Lung microvascular endothelial cell (primary cell): ENCODE data around the gene IRAK1. TPM values are rescaled to one million over a fixed set of nuclear protein-coding genes. Genes with fewer than 3 reads are reported as not detected.

Experiments used
- DNase-seq, 2 donors: peaks; one replicate each; pipeline versions ENCODE4 v3.0.0 to v3.0.0-alpha.2; 2010; ENCODE audit warnings: low read depth in 2 of 2
- total RNA-seq: library from RNA; depleted of rRNA; stranded (reverse); fragments of >200 nt; gene quantifications from 2 replicates; pipeline ENCODE4 v1.2.1, GENCODE V29; 2014

Gene IRAK1
- total RNA-seq, 1 donor from 2014 or later, result 63.1 TPM

DNA sequence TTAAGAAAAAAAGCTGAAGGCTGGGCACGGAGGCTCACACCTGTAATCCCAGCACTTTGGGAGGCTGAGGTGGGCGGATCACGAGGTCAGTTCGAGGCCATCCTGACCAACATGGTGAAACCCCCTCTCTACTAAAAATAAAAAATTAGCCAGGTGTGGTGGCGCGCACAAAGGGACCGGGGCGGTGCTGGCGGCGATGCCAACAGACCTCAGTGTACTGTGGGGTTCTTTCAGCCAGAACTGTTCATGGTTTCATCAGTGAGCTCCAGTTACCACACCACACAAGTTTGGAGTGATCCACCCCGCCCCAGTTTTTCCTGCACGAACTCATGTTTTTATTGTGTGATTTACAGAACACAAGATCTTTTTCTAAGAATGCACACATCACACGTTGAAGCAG lies 21.2 kb upstream of the IRAK1 start:
- DNase-seq, result no peak

DNA sequence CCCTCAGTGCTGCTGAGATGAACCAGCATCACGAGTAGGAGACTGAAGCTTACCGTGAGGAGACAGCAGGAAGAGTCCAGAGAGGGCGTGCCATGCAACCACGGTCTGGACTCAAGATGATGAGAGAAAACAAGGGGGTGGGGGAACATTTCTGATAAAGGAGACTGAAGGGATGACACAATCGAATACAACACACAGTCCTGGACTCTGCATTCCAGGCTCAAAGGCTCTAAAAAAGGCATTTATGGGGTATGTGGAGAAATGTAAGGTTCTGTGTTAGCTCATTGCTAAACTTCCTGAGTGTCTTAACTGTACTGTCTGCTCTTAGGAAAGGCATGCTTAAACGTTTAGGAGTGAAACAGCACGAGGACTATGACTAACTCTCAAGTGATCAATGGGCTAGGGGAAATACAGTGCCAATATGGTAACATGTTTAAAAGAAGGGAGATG lies 20.6 kb upstream of the IRAK1 start:
- peak in 1 of 2 donors; percentile 74 for DNase-seq

DNA sequence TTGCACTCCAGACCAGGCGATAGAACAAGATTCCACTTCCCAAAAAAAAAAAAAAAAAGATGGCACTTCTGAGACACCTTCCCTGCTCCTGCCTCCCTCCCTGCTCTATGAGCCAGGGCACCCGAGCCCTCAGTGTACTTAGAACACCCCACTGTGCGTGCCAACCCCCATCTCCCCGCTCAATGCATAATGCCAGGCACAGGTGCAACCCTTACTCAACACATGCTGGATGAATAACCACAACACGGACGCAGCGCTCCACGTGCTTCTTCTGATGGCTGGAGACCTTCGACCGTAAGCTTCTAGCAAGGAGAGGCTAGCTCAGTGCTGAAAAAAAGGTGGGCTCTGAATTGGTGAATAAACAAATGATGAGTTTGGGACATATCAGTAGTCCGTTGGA lies 19.9 kb upstream of the IRAK1 start:
- DNase-seq, result no peak

DNA sequence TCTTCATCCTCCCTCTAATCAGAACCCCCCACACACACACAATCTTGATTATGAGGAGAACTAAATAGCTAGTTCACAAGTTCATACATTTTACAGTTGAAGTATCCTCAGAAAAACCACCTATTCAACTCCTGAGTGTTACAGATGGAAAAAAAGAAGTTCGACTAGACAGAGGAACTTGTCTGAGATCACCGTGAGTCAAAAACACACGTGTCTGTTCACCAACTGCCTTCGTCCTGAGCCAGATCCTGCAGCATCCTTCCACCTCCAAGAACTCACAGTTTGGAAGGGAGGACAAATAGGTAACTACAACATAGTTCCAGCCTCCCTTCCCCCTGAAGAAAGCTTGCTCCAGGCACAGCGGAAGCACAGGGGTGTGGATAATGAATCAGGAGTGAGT lies 19.0 kb upstream of the IRAK1 start:
- no peak for DNase-seq

DNA sequence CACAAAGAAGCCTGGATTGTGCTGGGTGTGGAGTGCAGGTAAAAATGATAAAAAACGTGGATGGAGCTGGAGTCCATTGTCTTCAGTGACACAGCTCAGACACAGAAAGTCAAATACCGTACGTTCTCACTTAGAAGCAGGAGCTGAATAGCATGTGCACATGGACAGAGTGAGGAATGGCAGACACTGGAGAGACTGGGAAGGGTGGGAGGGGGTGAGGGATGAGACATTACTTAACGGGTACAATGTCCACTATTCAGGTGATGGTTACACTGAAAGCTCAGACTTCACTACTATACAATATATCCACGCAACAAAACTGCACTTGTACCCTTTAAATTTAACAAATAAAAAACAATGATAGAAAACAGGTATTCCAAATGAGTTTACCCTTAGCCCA lies 18.1 kb upstream of the IRAK1 start:
- DNase-seq, result no peak

DNA sequence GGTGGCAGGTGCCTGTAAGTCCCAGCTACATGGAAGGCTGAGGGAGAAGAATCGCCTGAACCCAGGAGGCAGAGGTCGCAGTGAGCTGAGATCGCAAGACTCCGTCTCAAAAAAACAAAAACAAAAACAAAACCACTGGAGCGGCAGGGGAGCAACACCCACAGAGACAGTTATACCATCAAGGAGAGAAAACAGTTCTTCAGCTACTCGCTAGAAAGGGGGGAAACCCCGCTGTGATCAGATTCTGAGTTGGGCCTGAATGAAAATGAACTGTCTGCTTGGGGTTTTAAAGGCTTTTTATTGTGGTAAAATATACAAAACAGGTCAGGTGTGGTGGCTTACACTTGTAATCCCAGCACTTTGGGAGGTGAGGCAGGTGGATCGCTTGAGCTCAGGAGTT lies 16.8 kb upstream of the IRAK1 start:
- no peak for DNase-seq

DNA sequence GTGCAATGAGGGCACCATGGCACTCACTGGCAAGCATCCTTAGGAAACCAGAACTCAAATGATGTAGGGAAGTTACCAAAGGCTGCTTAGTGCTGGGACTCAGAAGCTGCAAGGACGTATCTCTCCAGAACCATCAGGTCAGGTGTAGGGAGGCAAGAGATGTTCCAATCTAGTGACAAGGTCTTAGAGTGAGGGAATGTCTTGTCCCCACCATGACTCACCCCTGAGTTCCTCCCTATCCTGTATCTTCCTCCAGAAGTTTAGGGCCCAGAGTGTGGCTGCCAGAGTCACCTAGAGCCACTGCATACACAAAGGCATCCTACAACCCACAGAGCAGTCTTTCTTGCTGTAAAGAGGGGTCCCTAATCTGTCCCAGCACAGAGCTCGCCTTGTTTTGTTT lies 14.1 kb upstream of the IRAK1 start:
- no peak for DNase-seq

DNA sequence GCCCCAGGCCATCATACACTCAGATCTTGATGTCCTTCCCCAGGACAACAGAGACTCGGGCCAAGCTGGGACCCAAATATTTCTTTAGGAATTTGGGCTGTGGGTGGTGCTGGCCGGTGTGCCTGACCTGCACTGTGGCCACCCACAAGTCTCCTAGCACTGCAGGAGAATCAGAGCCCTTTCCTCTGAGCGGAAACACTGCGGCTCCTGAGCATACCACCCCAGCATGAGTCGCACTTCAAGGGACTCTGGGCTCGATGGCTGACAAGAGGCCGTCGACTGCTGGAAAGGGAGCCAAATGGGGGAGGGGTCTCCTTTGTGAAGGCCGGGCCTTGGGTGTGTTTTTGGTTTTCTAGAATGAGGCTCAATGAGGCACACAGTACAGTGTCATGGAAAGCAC lies 13.0 kb upstream of the IRAK1 start:
- no peak for DNase-seq

DNA sequence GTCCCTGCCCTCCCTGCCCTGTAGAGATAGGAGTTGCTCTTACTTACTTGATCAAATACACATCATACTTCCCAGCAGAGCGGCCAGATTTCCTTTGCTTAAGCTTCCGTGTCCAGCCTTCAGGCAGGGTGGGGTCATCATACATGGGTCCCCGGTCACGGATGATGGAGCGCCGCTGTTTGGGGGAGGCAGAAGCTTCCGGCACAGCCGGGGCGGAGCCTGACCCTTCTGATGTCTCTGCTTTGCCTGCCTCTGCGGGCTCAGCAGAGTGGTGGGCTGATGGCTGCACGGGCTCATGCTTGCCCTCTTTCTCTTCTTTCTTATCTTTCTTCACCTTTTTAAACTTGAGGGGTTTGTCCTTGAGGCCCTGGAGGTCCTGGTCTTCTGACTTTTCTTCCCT lies 12.5 kb upstream of the IRAK1 start:
- DNase-seq, result no peak

DNA sequence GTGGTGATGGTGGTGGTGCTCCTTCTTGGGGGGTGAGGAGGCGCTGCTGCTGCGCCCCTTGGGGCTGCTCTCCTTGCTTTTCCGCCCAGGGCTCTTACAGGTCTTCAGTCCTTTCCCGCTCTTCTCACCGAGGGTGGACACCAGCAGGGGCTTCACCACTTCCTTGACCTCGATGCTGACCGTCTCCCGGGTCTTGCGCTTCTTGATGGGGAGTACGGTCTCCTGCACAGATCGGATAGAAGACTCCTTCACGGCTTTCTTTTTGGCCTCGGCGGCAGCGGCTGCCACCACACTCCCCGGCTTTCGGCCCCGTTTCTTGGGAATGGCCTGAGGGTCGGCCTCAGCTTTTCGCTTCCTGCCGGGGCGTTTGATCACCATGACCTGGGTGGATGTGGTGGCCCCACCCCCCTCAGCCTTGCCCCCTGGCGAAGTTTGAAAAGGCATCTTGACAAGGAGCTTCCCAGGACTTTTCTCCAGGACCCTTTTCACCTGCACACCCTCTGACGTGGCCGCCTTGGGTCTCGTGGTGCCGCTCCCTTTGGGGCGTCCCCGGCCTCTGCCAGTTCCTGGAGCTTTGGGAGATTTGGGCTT lies 11.1 kb upstream of the IRAK1 start:
- DNase-seq, result no peak

DNA sequence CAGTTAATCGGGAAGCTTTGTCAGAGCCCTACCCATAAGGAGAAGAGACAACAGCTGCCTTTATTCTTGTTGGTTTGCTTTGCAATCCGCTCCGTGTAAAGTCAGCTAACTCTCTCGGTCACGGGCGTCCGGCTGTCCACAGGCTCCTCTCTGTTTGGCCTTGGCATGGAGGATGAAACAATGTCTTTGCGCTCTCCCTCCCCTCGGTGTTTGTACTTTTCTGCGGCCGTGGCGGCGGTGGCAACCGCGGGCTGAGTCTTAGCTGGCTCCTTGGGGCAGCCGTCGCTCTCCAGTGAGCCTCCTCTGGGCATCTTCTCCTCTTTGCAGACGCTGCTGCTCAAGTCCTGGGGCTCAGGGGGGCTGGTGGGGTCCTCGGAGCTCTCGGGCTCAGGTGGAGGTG lies 10.6 kb upstream of the IRAK1 start:
- DNase-seq, result no peak

DNA sequence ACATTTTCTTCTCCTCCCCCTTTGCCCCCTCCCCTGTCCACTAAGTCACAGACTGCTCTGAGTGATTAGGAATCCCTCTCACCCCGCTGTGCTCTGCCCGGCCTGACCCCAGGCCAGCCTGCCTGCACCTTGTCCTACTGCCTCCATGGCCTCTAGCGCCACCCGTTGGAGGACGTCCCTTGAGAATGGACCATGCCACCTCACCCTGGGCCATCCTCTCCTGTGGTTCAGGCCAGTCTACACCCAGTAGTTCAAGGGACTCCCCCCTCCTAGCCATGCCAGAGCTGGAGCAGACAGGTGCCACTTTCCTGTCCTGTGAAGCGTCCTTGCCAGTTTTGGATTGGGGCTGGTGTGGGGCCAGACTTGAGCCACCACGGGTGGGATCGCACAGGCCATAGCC lies 9.7 kb upstream of the IRAK1 start:
- no peak for DNase-seq

DNA sequence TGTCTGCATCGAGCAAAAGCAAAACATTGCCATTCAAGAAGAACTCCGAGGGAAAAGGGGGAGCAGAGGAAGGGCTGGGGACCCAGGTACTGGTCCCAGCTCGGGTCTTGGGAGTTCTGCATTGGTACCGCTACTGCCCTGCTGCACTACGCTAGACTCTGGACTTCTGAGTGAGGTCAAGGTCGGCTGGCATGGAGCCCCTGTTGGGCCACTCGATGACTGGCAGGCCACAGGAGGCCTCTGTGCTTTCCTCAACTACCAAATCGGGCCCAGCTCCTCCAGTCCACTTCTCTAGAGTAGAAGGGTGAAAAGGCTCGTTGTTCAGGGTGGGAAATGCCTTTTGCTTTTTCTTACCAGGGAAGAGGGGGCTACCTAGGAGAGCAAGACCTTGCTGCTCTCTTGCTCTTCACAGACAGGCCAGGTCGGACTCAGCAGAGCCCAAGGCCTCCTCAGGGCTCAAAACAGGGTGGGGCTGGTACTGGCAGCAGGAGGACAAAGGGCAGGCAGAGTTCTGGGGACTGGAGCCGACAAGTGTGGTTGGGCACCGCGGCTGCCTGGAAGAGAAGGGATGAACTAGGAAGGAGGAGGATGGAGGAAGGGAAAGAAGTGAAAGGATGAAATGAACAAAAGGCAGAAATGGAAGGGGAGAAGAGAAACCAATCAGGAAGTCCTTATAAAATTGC lies 8.9 kb upstream of the IRAK1 start:
- DNase-seq, result no peak

DNA sequence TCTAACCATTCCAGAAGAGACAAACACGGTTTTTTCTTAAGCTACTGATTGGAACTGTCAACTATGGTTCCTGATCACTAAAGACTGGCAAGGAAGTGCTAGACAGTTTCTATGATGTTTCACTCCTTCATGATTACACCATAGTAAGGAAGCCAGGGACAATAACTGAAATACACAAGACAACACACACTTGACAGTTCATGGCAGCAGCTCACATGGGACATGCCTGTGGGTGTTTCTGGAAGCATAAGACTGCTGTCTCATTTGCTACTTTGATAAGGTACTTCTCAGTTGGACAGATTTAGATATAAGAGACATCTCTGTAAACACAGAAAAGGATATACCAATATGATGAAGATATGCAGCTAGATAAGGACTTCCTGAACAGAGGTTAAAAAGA lies 8.3 kb upstream of the IRAK1 start:
- DNase-seq, result no peak

DNA sequence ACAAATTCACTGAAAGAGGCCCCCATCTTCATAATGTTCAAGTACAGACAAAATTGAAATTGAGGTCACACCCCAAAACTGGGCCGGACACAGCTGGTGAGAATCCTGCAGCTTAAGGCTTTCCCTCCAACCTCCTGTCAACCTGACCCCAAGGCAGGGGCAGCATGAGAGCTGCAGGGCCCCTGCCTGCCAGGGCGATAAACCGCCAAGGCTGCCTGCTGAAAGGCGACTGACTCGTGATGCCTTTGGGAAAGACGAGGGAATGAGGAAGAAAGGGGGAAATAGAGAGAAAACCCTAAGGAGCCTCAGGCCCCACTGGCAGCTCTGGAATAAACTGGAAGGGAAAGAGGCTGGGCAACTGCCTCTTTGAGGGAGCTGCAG lies 7.3 kb upstream of the IRAK1 start:
- no peak for DNase-seq

DNA sequence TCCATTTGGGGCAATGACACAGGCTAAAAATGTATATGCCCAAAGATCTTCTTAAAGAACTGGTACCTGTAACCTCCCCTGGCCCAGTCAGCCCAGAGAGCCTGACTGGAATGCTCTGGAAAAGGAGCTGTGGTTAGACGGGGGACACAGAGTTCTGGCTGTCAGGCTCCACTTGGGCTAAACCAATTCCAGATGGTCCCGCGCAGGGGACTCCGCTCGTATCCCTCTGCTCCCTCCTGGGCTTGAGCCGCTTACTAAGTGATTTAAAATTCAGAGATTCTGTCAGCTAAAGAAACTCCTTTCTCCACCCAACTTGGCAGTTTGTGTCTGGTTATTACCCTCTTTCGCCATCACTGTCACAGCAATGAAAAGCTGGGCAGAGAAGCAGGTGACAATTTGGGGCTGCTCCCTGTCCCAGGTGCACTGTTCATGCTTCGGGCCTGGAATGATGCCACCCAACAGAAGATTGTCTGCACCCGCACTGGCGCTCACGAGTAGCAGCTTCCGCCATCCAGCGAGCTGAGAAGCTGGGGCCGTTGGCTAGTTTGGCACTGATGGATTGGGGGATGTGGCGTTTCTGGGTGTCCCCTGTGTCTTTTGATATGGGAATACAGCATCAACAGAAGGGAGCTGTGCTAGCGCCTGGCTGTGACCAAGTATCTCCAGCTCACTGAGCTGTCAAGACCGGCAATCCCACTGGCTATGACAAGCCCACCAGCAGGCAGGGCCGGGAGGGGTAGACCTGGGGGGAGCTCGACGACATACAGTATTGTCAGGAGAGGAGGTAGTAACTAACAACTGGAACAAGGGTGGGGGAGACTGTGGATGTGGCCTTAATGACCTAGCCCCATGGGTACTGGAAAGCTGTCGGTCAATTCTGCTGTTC lies 6.7 kb upstream of the IRAK1 start:
- DNase-seq, result no peak

DNA sequence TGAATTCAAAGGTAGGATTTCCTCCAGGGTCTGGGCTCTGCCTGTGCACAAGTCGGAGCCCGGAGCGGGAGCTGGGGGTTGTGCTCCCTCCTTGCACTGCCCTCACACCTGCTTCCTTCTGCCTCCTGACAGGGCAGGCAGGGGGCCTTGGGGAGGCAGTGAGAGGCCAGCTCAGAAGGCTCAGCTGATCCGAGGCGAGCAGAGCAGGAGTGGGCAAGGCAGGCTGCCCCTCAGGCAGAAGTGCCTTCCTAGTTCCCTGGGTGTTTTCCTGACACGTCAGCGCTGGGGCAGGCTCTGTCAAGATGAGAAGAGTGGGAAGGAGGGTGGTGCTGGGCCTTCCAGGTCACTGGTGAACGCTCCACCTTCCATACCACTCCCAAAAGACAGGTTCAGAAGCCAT lies 5.5 kb upstream of the IRAK1 start:
- no peak for DNase-seq

DNA sequence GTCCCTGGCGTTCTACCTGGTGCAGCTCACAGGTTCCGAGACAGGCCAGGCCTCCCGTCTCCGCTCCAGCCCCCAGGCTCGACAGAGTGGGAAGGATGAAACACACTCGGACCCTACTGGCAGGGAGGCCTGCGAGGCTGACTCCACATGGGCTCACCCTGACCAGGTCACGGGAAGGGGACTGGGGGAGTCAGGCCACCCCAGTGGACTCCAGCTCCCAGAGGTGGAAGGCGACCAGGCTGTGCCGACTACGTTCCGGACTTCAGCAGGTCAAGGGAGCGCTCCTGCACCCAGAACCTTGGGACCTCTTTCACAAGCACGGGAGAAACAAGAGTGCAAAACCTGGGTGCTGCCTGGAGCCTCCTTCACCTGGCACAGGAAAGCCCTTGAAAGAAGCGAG lies 4.6 kb upstream of the IRAK1 start:
- no peak for DNase-seq

DNA sequence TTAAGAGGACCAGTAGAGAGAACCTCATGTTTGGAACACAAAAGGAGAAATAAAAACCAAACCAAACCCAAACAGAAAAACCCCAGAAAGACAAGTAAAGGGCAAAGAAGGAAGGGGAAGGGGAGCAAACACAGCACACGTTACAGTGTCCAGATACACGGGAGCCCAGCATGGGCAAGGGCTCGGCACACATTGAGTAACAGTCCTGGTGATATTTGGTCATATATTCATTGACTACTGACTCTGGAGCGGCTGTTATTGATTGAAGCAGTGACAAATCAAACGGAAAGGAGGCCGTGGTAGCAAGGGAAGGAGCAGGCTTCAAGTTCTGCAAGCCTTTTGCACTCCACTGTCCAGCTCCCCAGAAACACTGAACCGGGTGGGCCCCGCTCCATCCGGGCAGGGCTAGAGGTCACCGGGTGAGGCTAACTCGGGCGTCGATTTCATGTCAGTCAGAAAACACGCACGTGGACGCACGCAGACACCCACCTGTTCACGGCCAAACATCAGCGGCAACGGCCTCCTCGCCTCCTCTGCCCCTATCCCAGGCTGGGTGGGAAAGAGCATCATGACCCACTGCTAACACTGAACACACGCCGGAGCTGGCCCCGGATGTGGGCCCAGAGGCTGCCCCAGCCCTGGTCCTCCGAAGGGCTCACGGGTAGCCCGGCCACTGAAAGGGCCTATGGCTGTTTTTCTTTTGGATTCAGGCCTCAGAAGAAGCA lies 3.7 kb upstream of the IRAK1 start:
- no peak for DNase-seq

DNA sequence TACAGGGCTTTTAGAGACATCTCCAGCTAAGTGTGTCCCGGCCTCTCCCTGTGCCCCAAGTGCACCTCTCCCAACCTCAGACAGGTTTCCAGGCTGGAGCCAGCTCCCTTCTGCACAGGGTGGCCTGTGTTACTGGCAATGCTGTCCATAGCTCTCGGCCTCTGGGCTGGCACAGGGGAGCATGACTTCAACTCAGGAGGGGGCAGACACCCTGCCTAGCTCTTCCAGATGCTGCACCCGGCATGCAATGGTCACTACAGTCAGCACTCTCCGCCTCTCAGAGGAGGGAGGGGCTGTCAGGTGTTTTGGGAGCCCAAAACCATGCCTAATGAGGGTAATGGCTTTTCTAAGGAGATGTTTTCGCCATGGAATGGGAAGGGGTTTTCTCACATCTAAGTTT lies 2.4 kb upstream of the IRAK1 start:
- no peak for DNase-seq

DNA sequence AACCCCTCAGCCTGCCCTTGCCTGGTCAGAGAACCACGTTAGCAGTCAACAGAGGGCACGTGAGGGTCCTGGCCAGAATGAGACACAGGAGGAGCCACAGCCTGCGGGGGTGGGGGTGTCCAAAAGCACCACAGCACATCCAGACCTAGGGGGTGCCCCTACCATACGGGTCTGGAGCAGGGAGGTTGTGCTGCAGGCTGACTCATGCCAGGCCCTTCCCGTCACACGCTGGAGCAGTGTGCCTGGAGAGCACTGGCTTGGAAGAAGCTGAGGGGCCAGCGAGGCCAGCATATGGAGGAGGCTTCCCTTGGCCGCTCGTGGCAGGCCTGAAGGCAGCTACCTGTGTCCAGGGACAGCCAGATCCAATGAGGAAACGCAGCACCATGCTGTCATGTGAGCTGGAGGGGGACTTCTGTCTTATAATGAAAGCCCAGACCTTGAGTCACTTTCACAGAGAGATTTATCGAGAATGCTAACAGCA lies 1.5 kb upstream of the IRAK1 start:
- peak; percentile 26 to 75 for DNase-seq

DNA sequence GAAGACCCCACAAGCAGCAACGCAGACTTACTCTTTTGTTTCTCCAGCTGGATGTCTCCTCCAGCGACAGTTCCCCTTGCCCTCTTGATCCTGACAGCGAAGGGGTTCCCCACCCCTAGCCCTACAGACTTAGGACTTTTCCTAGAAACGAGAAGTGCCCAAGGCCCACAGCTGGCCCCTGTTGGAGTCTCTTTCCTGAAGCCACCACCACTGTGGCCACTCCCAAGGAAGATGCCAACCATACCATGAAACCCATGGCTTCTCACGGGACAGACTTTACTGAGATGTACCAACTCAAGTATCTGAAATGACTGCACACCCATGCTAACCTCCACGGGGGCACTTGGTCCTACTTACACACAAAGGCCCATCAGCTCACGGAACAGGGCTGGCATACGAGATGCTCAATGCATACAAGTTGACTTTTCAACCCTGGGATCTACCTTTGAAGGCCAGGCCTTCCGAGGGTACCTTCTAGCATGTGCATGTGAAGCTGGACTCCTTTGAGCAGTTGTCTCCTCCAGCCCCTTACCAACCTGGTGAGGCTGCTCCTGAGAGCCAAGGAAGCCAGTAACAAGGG lies 924 bp upstream of the IRAK1 start:
- DNase-seq, result no peak
